ENCODE measurements around the gene NKAIN4.
A peak's percentile ranks its signal among the peaks of the same experiment; 100 is the strongest.
"Not testable (repeated sequence)": the region's sequence is repeated elsewhere in the genome, so short reads cannot be mapped to it uniquely, and the experiment has no call there.

The NKAIN4 gene

DNA sequence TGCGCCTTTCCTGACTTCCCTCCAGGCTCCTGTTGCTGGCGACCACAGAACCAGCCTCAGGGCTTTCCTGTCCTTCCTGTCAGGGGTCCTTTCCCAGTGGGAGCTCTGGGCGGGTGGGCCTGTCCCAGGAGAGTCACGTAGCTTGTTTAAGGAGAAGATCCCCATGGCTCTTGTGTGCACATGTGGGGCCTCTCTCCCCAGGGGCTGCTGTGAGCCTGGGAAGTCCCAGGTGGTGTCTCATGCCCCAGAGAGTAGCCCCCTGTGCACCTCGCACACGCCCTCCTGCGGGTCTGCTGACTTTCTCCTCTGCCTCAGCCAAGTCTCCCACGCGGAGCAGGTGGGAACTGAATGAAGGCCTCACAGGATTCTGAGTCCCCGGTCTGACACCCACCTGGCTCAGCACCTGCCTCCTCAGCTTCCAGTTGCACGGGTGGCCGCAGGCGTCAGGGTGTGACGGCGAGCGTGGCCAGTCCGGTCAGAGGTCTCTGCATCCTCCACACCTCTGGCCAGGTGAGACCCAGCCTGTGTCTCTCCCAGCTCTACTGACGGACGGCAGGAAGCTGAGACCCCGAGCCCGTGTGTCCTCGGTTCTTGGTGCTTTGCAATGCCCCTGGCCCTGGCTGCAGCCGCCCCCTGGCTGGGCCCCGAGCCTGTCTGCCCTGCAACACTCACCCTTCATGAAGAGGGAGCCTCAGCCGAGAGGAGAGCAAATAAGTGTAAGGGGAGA is 5.6 kb upstream of the NKAIN4 start:
- FAIRE-seq (no peak), DNase-seq (ENCODE audit: insufficient read length, low spot score) (no peak)

DNA sequence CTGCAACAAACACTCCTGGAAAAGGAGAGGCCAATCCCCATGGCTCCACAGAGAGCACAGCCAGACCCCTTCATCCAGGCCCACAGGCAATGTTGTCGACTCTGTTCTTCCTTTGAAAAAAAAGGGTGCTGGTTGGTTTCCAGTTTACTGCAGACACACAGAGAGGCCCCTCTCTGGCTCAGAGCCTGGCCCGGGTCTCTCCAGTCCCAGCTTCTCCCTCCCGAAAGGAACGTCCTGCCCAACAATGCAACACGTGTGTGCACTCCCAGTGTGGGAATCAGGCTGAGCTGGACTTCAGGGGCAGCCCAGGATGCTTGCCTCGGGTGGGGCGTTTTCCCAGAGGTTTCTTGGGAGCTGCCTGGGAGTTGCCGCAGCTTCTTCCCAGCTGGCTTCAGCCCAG is 4.5 kb upstream of the NKAIN4 start:
- FAIRE-seq (no peak), DNase-seq (ENCODE audit: insufficient read length, low spot score) (no peak)

DNA sequence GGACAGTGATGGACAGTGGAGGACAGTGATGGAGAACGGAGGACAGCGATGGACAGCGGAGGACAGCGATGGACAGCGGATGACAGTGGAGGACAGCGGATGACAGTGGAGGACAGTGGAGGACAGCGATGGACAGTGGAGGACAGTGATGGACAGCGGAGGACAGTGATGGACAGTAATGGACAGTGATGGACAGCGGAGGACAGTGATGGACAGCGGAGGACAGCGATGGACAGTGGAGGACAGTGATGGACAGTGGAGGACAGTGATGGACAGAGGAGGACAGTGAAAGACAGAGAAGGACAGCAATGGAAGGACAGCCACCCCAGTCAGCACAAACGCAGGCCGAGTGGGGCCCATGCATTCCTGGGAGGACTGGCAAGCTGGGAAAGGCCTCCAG is 3.4 kb upstream of the NKAIN4 start:
- FAIRE-seq: no peak
- no peak for DNase-seq (ENCODE audit: insufficient read length, low spot score)

DNA sequence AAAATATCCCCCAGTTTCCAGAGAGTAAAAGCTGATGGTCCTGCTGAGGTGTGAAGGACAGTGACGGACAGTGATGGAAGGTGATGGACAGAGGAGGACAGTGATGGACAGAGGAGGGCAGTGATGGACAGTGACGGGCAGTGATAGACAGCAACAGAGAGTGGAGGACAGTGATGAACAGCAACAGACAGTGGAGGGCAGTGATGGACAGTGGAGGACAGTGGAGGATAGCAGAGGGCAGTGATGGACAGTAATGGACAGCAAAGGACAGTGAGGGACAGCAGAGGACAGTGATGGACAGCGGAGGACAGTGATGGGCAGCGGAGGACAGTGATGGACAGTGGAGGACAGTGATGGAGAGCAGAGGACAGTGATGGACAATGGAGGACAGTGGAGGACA is 2.7 kb upstream of the NKAIN4 start:
- FAIRE-seq (peak; percentile 98), DNase-seq (ENCODE audit: insufficient read length, low spot score) (no peak)

DNA sequence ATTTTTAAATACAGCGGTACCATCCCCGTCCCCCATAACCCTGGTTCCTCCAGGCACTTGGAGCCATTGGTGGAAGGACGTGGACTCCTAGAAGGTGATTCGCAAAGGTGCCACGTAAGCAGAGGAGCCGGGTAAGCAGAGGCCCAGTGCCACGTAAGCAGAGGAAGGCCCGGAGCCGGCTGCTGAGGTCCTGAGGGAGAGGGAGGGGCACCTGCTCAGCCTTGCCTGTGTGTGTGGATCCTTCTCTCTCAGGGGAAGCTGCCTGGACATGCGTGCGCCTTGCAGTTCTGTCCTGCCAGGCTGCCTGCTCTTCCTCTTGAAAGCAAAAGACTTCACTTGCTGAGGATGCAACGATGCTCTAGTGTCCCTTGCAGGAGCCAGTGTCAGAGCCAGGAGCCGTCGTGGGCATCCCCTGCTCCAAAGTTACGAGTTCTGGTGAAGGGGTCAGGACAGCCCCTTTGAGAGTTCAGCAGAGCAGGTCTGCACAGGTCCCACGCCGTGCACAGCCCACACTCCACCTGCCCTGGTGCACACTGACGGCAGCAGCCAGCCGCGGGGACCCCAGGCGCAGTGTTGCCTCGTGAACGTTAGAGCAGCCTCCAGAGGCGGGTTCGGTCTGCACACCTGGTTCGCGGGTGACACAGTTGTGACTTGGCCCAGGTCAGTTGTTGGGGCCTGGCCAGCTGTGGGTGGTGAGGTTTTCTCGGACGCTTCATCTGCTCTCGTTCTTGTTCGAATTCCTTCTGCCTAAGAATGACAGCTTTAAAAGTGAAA is 1.9 kb upstream of the NKAIN4 start:
- no peak for DNase-seq (ENCODE audit: insufficient read length, low spot score)
- peak; percentile 68 for FAIRE-seq

DNA sequence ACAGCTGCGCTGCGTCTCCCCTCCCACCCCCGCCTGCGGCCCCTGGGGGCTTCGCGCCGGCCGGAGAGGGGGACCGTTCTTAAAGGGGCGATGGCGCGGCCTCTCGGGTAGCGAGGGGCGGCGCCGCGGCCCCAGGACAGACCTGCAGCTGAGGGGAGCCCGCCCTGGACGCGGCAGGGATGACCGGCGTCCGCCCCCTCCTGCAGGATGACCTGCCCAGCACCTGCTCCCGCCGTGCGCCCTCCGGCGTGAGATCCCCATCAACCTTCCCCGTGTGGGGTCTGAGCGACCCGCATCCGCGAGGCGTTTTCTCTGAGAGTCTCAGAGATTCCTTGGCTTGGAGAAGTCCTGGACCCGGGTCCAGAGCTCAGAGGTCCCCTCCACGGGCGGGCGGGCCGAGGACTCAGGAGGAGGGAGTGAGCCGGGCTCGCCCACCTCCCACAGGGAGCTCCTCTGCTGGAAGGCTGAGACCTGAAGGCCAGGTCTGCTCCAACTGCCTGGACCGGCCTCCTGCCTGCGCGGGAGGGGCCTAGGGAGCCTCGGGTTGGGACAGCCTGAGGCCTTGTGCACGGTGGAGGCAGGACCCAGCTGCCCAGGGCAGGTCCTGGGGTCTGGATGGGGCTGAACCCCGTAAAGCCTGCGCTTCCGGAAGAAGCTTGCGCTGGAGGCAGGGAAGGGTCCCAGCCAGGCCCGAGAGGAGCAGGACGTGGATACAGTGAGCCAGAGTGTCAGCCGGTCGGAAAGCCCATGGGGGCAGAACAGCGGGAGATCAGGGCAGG is 532 bp upstream of the NKAIN4 start:
- FAIRE-seq (no peak), DNase-seq (ENCODE audit: insufficient read length, low spot score) (no peak)

DNA sequence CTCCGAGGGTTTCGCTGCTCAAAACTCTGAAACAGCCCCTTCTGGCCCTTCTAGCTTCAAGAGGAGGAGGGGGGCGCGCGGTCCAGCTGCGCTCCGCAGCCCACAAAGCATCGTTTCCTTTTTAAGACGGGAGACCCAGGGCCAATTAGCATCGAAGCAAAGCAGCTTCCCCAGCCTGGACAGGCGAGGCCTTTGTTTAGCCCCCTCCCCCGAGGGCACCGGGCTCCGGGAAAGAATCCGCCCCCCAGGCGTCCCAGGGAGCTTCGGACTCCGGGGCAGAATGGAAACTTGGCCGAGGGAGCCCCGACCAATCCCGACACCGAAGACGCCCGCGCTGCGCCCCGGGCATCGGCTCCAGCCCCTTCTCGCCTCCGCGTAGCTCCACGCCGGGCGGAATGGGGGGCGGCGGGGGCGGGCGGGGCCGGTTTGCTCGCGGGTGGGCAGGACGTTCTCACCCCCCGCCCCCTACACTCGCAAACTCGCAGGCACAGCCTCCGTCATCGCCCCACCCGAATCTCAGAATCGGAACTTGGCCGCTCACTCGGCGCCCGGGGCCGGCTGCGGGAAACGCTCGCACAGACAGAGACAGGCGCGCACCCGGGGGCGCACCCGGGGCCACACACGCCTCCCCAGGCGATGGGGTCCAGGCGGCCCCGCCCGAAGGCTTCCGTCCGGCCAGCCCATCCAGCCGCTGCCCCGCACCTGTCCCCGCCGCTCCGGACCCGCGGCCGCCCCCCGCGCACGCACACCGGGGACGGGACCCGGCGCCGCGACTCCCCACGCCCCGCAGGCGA is 628 bp downstream of the NKAIN4 start:
- FAIRE-seq (no peak), DNase-seq (ENCODE audit: insufficient read length, low spot score) (no peak)

DNA sequence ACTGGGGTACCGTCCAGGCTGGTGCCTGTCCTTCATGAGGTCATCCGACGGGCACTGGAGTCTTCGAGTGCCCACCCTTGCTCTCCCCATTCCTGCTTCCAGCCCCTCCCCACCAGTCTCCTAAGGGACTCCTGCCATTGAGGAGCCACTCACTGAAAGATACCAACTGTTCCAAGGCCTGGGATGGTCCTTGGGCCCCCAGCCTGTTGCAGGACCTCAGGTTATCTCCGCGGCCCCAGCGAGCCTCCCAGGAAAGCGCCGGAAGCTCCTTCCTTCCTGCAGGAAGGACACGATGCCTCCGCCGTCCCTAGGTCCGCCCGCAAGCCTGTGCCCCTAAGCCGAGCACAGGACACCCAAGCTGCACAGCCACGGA is 1.2 kb downstream of the NKAIN4 start:
- FAIRE-seq (peak; percentile 68), DNase-seq (ENCODE audit: insufficient read length, low spot score) (no peak)

DNA sequence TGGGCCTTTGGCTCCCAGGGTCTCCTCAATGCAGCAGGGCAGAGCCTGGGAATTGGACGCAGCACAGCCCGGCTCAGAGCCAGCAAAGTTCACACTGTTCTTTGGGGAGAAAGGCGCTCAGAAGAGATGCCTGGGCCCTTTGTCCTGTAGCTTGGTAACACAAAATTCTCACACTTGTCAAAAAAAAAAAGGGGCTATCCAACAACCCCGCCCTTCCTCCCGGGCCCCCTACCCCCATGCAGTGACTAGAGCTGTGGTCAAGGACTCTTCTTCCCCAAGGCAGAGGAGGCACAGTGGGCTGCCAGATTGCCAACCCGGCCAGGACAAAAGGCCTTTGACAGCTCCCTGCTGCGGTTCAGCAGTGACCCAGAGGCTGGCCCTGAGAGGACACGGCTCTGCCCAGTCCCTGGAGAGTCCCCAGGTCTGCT is 2.0 kb downstream of the NKAIN4 start:
- DNase-seq (ENCODE audit: insufficient read length, low spot score) (no peak), FAIRE-seq (peak; percentile 31)

DNA sequence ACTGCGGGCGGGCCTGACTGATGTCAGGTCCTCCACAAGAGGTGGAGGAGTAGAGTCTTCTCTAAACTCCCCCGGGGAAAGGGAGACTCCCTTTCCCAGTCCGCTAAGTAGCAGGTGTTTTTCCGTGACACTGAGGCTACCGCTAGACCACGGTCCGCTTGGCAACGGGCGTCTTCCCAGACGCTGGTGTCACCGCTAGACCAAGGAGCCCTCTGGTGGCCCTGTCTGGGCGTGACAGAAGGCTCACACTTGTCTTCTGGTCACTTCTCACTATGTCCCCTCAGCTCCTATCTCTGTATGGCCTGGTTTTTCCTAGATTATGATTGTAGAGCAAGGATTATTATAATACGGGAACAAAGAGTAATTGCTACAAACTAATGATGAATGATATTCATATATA is 2.9 kb downstream of the NKAIN4 start:
- not testable (repeated sequence) for DNase-seq (ENCODE audit: insufficient read length, low spot score)

DNA sequence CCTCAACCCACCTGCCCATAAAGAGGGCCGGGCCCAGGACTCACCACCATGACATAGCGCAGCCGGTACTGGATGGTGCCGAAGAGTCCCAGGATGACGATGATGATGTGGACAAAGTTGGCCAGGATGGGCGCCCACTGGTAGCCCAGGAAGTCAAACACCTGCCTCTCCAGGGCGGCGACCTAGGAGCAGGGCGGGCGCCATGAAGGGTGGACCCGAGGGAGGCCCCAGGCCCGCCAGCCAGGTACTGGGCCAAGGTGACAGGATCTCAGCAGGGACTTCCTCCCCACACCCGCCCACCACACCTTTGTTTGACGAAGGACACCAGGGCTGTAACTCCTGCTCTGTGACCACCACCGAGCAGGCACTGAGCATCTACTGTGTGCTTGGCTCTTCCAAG is 4.4 kb downstream of the NKAIN4 start:
- DNase-seq (ENCODE audit: insufficient read length, low spot score) (no peak), FAIRE-seq (peak; percentile 33)

More for the DNA sequence above, 2.9 kb downstream of the NKAIN4 start:
- not testable (repeated sequence) for FAIRE-seq

DNA sequence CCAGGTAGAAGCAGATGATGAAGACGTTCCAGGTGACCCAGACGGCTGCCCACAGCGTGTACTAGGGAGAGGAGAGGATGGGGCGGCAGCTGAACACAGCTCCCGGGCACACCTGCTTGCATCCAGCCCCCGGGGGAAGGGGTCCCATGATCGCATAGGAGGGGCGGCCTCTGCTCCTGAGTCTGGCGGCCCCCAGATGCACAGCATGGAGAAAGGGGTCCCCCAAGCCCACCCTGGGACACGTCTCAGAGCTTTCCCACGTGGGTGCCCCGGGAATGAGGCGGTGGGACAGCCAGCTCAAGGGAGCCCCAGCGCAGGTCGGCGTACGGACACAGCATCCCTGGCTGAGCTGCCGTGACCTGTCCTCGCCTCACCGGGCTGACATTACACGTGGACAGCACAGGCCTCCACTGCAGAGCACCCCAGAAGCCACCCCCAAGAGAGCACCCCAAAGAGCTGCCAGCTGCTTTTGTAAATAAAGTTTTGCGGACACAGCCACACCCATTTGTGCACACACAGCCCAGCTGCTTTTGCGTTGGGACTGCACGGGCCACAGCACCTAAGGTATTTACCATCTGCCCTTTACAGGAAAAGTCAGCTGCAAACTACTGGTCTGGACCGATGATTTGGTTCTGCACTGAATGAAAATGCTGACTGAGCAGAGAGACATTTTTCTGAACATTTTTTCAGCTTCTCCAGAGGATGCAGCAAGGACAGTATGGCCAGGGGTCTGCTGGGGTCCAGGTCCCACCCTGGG is 5.2 kb downstream of the NKAIN4 start:
- DNase-seq (ENCODE audit: insufficient read length, low spot score) (no peak), FAIRE-seq (no peak)

DNA sequence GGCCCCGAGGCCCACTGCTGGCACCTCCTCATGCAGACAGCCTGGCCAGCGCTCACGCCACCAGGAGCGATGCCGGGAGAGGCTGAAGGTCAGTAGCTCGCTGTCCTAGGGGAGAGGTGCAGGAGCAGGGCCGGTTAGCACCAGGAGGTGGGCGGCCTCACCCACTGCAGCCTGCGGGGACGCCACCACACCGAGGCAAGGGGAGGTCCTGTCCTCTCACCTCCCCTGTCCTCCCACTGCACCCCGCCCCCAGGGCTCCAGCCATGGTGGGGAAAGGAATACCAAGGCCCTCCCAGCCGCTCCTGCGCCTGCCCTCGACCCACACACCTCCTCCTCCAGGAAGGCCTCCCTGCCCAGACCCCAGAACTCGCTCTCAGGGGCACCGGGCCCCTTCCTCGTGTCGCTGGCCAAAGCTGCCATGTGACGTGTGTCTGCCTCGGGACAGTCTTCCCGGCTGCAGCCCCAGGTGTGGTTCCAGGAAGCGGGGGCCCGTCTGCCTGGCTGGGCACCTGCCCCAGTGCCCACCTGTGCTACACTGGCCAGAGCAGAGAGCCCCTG is 6.5 kb downstream of the NKAIN4 start:
- DNase-seq (ENCODE audit: insufficient read length, low spot score) (no peak), FAIRE-seq (no peak)

DNA sequence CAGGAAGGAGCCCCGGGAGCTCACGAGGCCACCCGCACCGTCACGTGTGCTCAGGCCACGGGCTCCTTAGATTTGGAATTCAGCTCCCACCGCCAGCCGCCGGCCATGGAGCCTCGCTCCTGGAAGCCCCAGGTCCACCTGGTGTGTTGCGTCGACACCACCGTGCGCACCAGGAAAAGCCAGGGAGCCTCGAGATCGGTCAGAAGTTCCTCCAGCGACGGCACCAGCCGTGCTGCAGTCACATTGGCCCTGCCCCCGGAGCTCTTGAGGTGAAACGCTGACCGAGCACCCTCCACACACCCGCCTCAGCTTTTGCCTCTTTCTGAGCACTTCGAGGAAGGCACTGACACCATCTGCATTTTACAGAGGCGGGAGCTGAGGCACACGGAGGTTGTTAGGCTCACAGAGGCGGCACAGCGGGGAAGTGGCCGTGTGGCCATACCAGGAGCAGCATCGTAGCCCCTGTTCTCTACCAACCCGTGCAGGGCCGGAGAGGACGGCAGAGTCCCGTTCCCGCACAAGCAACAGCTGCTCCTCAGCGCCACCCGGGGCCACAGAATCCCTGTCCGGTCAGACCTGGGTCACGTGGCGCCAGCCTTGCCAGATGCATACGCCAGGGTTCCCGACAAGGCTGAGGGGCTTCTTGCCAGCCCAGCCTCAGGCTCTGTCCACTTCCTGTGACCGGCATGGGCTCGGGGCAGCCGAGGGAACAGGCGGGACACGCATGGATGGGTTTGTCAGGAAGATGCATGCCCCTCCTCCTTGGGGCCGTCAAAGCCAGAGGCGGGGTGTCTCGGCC is 7.6 kb downstream of the NKAIN4 start:
- FAIRE-seq (no peak), DNase-seq (ENCODE audit: insufficient read length, low spot score) (no peak)

DNA sequence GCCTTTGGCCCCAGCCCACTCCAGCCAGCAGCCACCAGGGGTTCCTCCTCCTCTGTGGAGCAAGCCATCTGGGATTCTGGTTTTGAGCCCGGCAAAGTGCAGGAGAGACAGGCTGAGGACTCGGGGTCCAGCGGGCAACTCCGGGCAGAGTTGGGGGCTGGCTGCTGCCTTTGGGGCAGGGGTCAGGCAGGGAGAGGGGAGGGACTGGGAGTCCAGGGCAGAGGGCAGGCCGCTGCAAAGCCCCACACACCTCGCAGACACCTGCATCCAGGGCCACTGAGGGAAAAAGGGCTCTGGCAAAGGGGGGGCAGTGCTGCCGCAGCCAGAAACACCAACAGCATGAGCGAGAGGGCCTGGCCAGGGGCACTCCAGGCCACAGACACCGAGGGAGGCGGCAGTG is 9.8 kb downstream of the NKAIN4 start:
- DNase-seq (ENCODE audit: insufficient read length, low spot score) (no peak), FAIRE-seq (no peak)

DNA sequence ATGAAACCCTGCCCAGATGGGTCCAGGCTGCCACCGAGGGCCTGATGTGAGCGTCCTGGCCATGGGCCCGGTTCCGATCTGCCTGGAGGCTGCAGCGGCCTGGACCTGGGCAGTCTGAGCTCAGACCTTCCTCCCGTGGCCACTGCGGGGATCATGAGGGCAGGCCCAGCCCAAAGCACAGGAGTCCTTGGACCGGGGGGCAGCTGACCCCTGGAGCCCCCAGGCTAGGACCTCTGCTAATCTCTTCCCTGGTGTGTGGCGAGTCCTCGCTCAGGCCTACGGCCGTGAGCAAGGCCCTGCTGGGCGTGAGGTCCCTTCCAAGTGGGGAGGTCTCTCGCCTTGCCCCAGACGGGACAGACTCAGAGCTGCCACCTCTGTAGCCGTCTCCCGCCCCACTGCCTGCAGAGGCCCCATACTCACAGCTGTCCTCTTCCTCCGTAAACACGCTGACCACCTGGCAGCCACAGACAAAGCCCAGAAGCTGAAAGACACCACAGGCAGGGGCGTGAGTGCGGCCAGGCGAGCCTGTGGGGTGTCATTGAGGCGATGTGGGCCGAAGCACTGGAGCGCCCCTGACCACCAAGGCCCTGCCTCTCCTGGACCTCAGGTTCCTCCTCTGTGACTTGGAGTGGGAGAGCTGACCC is 10.5 kb downstream of the NKAIN4 start:
- FAIRE-seq (no peak), DNase-seq (ENCODE audit: insufficient read length, low spot score) (no peak)

DNA sequence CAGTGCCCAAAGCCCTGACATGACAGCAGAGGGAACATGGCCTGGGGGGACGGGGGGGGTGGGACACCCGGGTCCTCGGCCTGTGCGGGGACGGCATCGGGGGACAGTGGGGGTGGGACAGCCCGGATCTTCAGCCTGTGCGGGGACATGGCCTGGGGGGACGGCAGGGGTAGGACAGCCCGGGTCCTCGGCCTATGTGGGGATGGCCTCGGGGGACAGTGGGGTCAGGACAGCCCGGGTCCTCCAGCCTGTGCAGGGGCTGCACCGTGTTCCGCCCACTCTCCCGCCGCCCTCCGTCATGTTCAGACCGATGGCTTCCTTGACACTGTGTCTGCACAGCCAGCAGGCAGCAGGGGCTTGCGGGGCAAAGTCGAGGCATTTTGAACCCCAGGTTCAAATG is 11.5 kb downstream of the NKAIN4 start:
- FAIRE-seq (no peak), DNase-seq (ENCODE audit: insufficient read length, low spot score) (no peak)

DNA sequence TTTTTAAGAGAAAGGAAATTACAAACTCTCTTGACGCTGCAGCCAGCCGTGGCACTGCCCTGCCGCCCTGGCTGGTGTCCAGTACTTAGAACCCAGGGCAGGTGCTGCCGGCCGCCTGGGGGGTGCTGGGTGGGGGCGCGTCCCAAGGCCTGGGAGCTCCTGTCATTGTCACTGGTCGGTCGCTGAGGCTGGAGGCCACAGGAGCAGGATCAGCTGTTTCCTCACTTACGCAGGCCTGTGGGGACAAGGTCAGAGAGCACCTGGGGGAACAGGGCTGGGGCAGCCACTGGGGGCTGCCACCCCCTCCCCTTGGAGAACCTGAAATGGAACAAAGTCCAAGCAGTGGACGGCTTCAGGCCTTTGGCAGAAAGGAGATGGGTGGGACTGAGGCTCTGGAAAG is 13.0 kb downstream of the NKAIN4 start:
- no peak for FAIRE-seq
- DNase-seq (ENCODE audit: insufficient read length, low spot score): no peak

Measured in HTR-8/SVneo (cell line).